H9 (cell line): Measurements from ENCODE around the gene FUT6. TPM values are rescaled to one million over a fixed set of nuclear protein-coding genes. Genes with fewer than 3 reads are reported as not detected.

Experiments used
- DNase-seq: peaks from one replicate; pipeline ENCODE4 v3.0.0-alpha.2; 2017
- H2AFZ ChIP-seq: one replicate; pipeline ENCODE4 v1.6.1; 2013; ENCODE audit warnings: mild to moderate bottlenecking, low read length, control low read depth, moderate library complexity
- H2AK5ac ChIP-seq: 2 replicates; pipeline ENCODE4 v1.6.1; 2013; ENCODE audit warnings: low read length, control low read depth, mixed read lengths; ENCODE audit not compliant: insufficient read length
- H2BK120ac ChIP-seq: one replicate; pipeline ENCODE4 v1.6.1; 2013; ENCODE audit warnings: low read depth, mild to moderate bottlenecking, low read length, control low read depth, inconsistent platforms; ENCODE audit not compliant: poor library complexity, severe bottlenecking
- H2BK12ac ChIP-seq: 2 replicates; pipeline ENCODE4 v1.6.1; 2013; ENCODE audit warnings: low read length, control low read depth, mixed read lengths, low read depth; ENCODE audit not compliant: insufficient read length
- H2BK15ac ChIP-seq: 2 replicates; pipeline ENCODE4 v1.6.1; 2013; ENCODE audit warnings: low read depth, low read length, control low read depth
- H2BK20ac ChIP-seq: one replicate; pipeline ENCODE4 v1.6.1; 2013; ENCODE audit warnings: low read depth, mild to moderate bottlenecking, low read length, control low read depth, inconsistent platforms; ENCODE audit not compliant: poor library complexity, severe bottlenecking
- H2BK5ac ChIP-seq: 2 replicates; pipeline ENCODE4 v1.6.1; 2013; ENCODE audit warnings: low read length, control low read depth, mixed read lengths; ENCODE audit not compliant: insufficient read length
- H3K14ac ChIP-seq: 2 replicates; pipeline ENCODE4 v1.6.1; 2013; ENCODE audit warnings: low read length, control low read depth; ENCODE audit not compliant: insufficient read depth
- H3K18ac ChIP-seq: 2 replicates; pipeline ENCODE4 v1.6.1; 2013; ENCODE audit warnings: low read depth, mild to moderate bottlenecking, mixed read lengths, low read length, control low read depth; ENCODE audit not compliant: insufficient read length
- H3K23ac ChIP-seq: 2 replicates; pipeline ENCODE4 v1.6.1; 2013; ENCODE audit warnings: low read length, control low read depth, mixed read lengths, low read depth; ENCODE audit not compliant: insufficient read length
- H3K23me2 ChIP-seq: 2 replicates; pipeline ENCODE4 v1.6.1; 2013; ENCODE audit warnings: low read depth, mild to moderate bottlenecking, mixed read lengths, low read length, control low read depth; ENCODE audit not compliant: insufficient read length, poor library complexity, severe bottlenecking
- H3K27ac ChIP-seq: 2 replicates; pipeline ENCODE4 v1.5.1; 2013; ENCODE audit warnings: low read length, control low read depth, mixed read lengths, low read depth; ENCODE audit not compliant: insufficient read length
- H3K27me3 ChIP-seq: 2 replicates; pipeline ENCODE4 v1.6.1; 2013; ENCODE audit warnings: low read length, control low read depth, inconsistent platforms; ENCODE audit not compliant: insufficient read depth
- H3K4ac ChIP-seq: 2 replicates; pipeline ENCODE4 v1.6.1; 2013; ENCODE audit warnings: low read depth, mild to moderate bottlenecking, control low read depth, inconsistent platforms, low read length, moderate library complexity
- H3K4me1 ChIP-seq: 2 replicates; pipeline ENCODE4 v1.6.1; 2013; ENCODE audit warnings: low read length, control low read depth, inconsistent platforms; ENCODE audit not compliant: insufficient read depth
- H3K4me2 ChIP-seq: 2 replicates; pipeline ENCODE4 v1.6.1; 2013; ENCODE audit warnings: low read length, control low read depth, mixed read lengths; ENCODE audit not compliant: insufficient read length, insufficient read depth
- H3K56ac ChIP-seq: 2 replicates; pipeline ENCODE4 v1.6.1; 2013; ENCODE audit warnings: low read depth, mild to moderate bottlenecking, mixed read lengths, low read length, control low read depth; ENCODE audit not compliant: insufficient read length
- H3K79me1 ChIP-seq: 2 replicates; pipeline ENCODE4 v1.6.1; 2013; ENCODE audit warnings: low read depth, mild to moderate bottlenecking, moderate library complexity, low read length, control low read depth, inconsistent platforms; ENCODE audit not compliant: insufficient read depth, poor library complexity, severe bottlenecking
- H3K79me2 ChIP-seq: 2 replicates; pipeline ENCODE4 v1.6.1; 2013; ENCODE audit warnings: low read length, control low read depth, inconsistent platforms; ENCODE audit not compliant: insufficient read depth
- H3K9ac ChIP-seq: 2 replicates; pipeline ENCODE4 v1.6.1; 2013; ENCODE audit warnings: low read length, control low read depth, mixed read lengths; ENCODE audit not compliant: insufficient read length; ENCODE audit errors: extremely low read depth
- H3K9me3 ChIP-seq: one replicate; pipeline ENCODE4 v1.6.1; 2013; ENCODE audit warnings: low read depth, low read length, inconsistent platforms; ENCODE audit not compliant: control insufficient read depth
- H3T11ph ChIP-seq: one replicate; pipeline ENCODE4 v1.6.1; 2013; ENCODE audit warnings: mild to moderate bottlenecking, low read length, control low read depth, inconsistent platforms
- H4K20me1 ChIP-seq: one replicate; pipeline ENCODE4 v1.6.1; 2013; ENCODE audit not compliant: control insufficient read depth, insufficient read length, insufficient read depth
- H4K5ac ChIP-seq: 2 replicates; pipeline ENCODE4 v1.6.1; 2013; ENCODE audit warnings: low read depth, mild to moderate bottlenecking, mixed read lengths, low read length, control low read depth; ENCODE audit not compliant: insufficient read length
- H4K8ac ChIP-seq: replicated peaks from 2 replicates; pipeline ENCODE4 v1.6.1; 2013; ENCODE audit warnings: low read length, control low read depth, mixed read lengths, low read depth; ENCODE audit not compliant: insufficient read length
- H4K91ac ChIP-seq: 2 replicates; pipeline ENCODE4 v1.6.1; 2013; ENCODE audit warnings: low read depth, mild to moderate bottlenecking, moderate library complexity, mixed read lengths, low read length, control low read depth; ENCODE audit not compliant: insufficient read length
- H3K27ac Mint-ChIP-seq, 3 experiments: 2 replicates in 2 of 3; 3 replicates in 1 of 3; pipeline ENCODE4 v1.8.0; 2020 to 2021; ENCODE audit warnings: mixed read lengths in 3 of 3, mild to moderate bottlenecking in 1 of 3, moderate library complexity in 1 of 3
- H3K27me3 Mint-ChIP-seq: 2 replicates; pipeline ENCODE4 v1.8.0; 2021; ENCODE audit warnings: low read depth, mild to moderate bottlenecking, moderate library complexity, mixed read lengths
- H3K36me3 Mint-ChIP-seq, 3 experiments: 2 replicates in 2 of 3; 3 replicates in 1 of 3; pipeline ENCODE4 v1.8.0; 2020 to 2021; ENCODE audit warnings: low read depth in 3 of 3, mixed read lengths in 3 of 3; ENCODE audit not compliant: insufficient read depth in 1 of 3
- H3K4me1 Mint-ChIP-seq, 2 experiments: 2 replicates each; pipeline ENCODE4 v1.8.0; 2020; ENCODE audit warnings: mixed read lengths in 2 of 2
- H3K4me3 Mint-ChIP-seq, 2 experiments: 2 replicates in 1 of 2; 3 replicates in 1 of 2; pipeline ENCODE4 v1.8.0; 2020 to 2021; ENCODE audit warnings: mild to moderate bottlenecking in 2 of 2, mixed read lengths in 2 of 2, moderate library complexity in 1 of 2
- H3K9me3 Mint-ChIP-seq, 2 experiments: 2 replicates in 1 of 2; 3 replicates in 1 of 2; pipeline ENCODE4 v1.8.0; 2020; ENCODE audit warnings: mild to moderate bottlenecking in 2 of 2, mixed read lengths in 2 of 2, moderate library complexity in 1 of 2
- WGBS: extraction: QIAGEN DNeasy Blood & Tissue Kit; methylation state at CpG from one replicate; pipeline ENCODE4 v1.1.7; 2013; ENCODE audit warnings: missing lambda C conversion rate, low lambda C conversion rate, mixed read lengths; ENCODE audit not compliant: insufficient read length; ENCODE audit errors: extremely low coverage; 5-methylcytosine and 5-hydroxymethylcytosine counted together
- total RNA-seq: library from RNA; stranded (reverse); gene quantifications from 2 replicates; pipeline ENCODE4 v1.2.1, GENCODE V29; 2021
- TF ChIP-seq, protein P1 (sequence below): fragments of 200-600 bp; sonication (generic); conservative IDR thresholded peaks from 3 replicates; pipeline ENCODE4 v1.8.0; 2021; ENCODE audit warnings: antibody characterized with exemption, mild to moderate bottlenecking

The FUT6 gene
- total RNA-seq, 1 experiment from 2014 or later: 0.13 TPM

DNA sequence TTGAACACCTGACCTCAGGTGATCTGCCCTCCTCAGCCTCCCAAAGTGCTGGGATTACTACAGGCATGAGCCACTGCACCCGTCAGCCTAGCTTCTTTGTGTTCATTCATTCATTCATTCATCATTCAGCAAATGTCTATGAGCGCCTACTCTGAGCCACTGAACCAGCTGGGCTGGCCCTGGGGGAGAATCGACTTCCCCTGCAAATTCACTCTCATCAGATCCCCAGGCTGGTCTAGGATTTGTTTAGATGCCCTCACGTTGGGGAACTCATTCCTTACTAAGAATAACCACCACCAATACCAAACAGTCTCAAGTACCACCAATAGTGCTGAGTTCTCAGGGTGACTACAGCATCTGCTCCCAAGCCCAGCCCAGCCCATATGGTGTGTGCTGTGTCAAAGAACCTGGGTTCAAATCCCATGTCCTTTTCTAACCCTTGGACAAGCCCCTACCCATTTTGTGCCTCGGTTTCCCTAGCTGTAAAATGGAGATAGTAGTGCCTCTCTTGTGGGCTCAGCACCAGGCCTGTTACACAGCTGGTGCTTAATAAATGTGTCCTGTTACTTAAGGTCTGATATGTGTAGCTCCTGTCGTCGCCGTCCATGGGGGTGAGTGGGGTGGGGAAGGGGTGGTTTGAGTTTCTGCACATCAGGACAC is 17.9 kb downstream of the FUT6 start:
- Mint-ChIP-seq H3K4me1 (peaks cover 0 to 6% of the 10 kb centered on the region in 2 experiments; a peak in 1 of 4 replicates), H3K36me3 (no peaks in the 10 kb centered on the region), H3K27ac (no peak overlapping the region), H3K27me3 (peaks cover 25% of the 10 kb centered on the region), H3K4me3 (no peak overlapping the region), H3K9me3 (peaks cover 0 to 1% of the 10 kb centered on the region in 2 experiments; a peak in 1 of 5 replicates)
- no peak overlapping the region for H3K18ac ChIP-seq
- no peak overlapping the region for H3K56ac ChIP-seq
- no peak overlapping the region for H3K23ac ChIP-seq
- H2AFZ ChIP-seq: no peak overlapping the region
- H3K23me2 ChIP-seq: no peaks in the 10 kb centered on the region
- no peak overlapping the region for H4K91ac ChIP-seq
- H3K4me2 ChIP-seq: no peak overlapping the region
- H3K79me2 ChIP-seq: no peaks in the 10 kb centered on the region
- H4K5ac ChIP-seq: no peak overlapping the region
- no peak overlapping the region for H2BK12ac ChIP-seq
- no peaks in the 10 kb centered on the region for H3K27me3 ChIP-seq
- no peak overlapping the region for H3K27ac ChIP-seq
- no peaks in the 10 kb centered on the region for H3K4me1 ChIP-seq
- no peak overlapping the region for H2BK15ac ChIP-seq
- no peak overlapping the region for H2AK5ac ChIP-seq
- no peak overlapping the region for H2BK5ac ChIP-seq
- no CpG with 5 or more reads among the region's 8 CpGs for WGBS
- no peak for DNase-seq
- no peak overlapping the region for H4K8ac ChIP-seq
- H3T11ph ChIP-seq: no peak overlapping the region
- no peak overlapping the region for H3K9ac ChIP-seq
- H2BK20ac ChIP-seq: no peak overlapping the region
- TF ChIP-seq, protein P1, sequence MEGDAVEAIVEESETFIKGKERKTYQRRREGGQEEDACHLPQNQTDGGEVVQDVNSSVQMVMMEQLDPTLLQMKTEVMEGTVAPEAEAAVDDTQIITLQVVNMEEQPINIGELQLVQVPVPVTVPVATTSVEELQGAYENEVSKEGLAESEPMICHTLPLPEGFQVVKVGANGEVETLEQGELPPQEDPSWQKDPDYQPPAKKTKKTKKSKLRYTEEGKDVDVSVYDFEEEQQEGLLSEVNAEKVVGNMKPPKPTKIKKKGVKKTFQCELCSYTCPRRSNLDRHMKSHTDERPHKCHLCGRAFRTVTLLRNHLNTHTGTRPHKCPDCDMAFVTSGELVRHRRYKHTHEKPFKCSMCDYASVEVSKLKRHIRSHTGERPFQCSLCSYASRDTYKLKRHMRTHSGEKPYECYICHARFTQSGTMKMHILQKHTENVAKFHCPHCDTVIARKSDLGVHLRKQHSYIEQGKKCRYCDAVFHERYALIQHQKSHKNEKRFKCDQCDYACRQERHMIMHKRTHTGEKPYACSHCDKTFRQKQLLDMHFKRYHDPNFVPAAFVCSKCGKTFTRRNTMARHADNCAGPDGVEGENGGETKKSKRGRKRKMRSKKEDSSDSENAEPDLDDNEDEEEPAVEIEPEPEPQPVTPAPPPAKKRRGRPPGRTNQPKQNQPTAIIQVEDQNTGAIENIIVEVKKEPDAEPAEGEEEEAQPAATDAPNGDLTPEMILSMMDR: no peak
- H3K79me1 ChIP-seq: no peaks in the 10 kb centered on the region
- no peak overlapping the region for H3K4ac ChIP-seq
- H3K9me3 ChIP-seq: no peaks in the 10 kb centered on the region
- H4K20me1 ChIP-seq: no peaks in the 10 kb centered on the region
- no peak overlapping the region for H3K14ac ChIP-seq
- no peak overlapping the region for H2BK120ac ChIP-seq
